ENCODE results near the gene MAP3K10. TPM values are rescaled to one million over a fixed set of nuclear protein-coding genes. Genes with fewer than 3 reads are reported as not detected.

Gene MAP3K10
- total and polyA plus RNA-seq, 2 of the 13 experiments (the other 11 are each of a cell fraction or from before 2014, with no cell fraction given): 3.4 to 5.0 TPM

DNA sequence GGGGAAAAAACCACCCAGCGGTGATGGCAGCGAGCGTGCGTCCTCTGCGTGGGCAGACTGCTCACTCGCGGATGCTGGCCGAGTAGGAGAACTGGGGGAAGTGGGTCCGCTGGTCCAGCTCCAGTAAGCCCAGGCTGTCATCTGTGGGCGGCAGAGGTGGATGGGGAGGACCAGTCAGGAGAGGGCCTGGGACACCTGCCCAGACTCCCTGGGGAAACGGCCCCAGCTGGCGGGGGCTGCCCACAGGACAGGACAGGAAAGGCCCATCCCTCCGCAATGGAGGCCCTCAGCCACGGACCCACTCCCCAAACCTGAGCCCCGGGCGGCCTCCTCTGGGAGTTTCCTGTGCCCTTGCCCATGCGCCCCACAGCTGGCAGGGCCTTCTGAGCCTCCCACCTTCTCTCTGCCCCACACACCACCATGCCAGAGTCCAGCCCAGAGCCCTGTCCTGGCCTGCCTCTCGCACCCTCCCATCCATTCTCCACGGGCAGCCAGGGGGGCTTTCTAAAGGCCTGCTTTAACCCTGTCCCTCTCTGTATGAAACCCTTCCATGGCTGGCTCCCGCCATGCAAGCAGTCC is 42.7 kb downstream of the MAP3K10 start:
- no peak for ATAC-seq
- intact Hi-C loops (cut with micrococcal nuclease; ENCODE audit: unreplicated experiment): no loop called here
- no peak for FAIRE-seq
- Histone ChIP-seq H3K9ac (ENCODE audit: insufficient read depth, low read depth, low read length) (no peak overlapping the region), H2AFZ (ENCODE audit: low read length) (no peak overlapping the region), H3K9me3 (ENCODE audit: low read length) (no peaks in the 10 kb centered on the region), H3K4me3 (replicated peaks in 1 of 3; ENCODE audit: insufficient read depth in 1 of 3, low read depth in 2 of 3, low read length in 3 of 3) (no peak overlapping the region), H3K27ac (ENCODE audit: extremely low read length, insufficient read depth, low read length) (no peak overlapping the region), H3K36me3 (replicated peaks in 1 of 2; ENCODE audit: control insufficient read depth in 1 of 2, insufficient read depth in 2 of 2, low read length in 2 of 2) (peaks cover 28 to 35% of the 10 kb centered on the region in 2 experiments; a peak in 4 of 5 replicates), H3K4me1 (ENCODE audit: insufficient read depth, low read length) (peaks cover 43% of the 10 kb centered on the region), H3K79me2 (ENCODE audit: insufficient read depth, low read length) (no peaks in the 10 kb centered on the region), H3K27me3 (ENCODE audit: control insufficient read depth in 1 of 2, insufficient read depth in 2 of 2, low read length in 2 of 2) (no peaks in the 10 kb centered on the region), H4K20me1 (ENCODE audit: insufficient read depth, low read length) (no peaks in the 10 kb centered on the region), H3K4me2 (ENCODE audit: low read depth, low read length) (no peak overlapping the region)
- BruUV-seq (replicated peaks): no TSS peak
- CTCF ChIA-PET (ENCODE audit: low intra/inter-chr PET ratio, low total read pairs): no interaction called here
- DNase-seq (ENCODE audit: low spot score): no peak
- 98% methylated on average over 12 of the region's 20 CpGs for WGBS (ENCODE audit: low lambda C conversion rate)
- TF ChIP-seq POLR2G (IDR thresholded peaks at IDR 0.05; ENCODE audit: low read depth, low read length): no peak
- TF ChIP-seq AGO2 (optimal IDR thresholded peaks at IDR 0.05; ENCODE audit: low read depth, low read length): peak; percentile 11
- peak; percentile 47 for TF ChIP-seq RBM22 (optimal IDR thresholded peaks at IDR 0.05; ENCODE audit: low read length)
- POLR2A ChIA-PET: no interaction called here
- in situ Hi-C loops (cut with HindIII; ENCODE audit: extremely low pct_ligation_motif_present, low pct_unique_long_range_greater_than_20kb): no loop called here

DNA sequence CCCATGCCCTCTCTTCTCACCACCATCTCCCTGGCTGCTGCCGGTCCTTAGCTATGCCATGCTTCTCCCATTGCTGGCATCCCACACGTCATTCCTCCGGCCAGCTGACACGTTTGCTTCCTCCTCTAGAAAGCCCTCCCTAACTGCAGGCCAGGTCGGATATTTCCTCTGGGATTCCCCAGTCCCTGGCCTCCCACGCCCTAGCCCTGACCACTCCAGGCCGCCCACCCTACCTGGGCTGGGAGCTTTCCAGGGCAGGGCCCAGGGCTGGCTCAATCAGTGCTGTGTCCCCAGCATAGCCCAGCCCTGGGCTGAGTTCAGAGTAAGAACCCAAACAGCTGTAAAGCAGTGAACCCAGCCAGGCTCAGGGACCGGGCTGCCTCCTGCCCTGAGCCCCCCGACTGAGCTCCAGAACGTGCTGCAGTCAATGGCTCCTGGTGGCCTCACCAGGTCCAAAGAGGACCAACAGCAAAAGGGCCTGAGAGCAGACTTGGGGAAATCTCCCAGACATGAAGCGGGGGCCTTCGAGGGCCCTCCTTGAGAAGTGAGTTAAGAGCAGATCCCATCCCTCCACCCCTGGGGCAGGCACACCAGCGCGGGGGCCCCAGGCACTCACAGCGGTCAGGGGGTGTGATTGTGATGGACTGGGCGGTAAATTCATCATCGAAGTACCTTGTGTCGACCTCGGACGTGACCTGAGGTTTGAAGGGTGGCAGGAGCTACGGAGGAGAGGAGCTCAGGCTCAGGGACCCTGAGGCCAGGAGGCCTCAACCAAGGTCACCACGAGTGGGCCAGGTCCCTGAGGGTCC is 43.4 kb downstream of the MAP3K10 start:
- FAIRE-seq: no peak
- DNase-seq (ENCODE audit: low spot score): no peak
- H3K27ac ChIP-seq (ENCODE audit: extremely low read length, insufficient read depth, low read length): no peak overlapping the region
- H3K9me3 ChIP-seq (ENCODE audit: low read length): no peaks in the 10 kb centered on the region
- CTCF ChIA-PET (ENCODE audit: low intra/inter-chr PET ratio, low total read pairs): no interaction called here
- TF ChIP-seq, protein P1, sequence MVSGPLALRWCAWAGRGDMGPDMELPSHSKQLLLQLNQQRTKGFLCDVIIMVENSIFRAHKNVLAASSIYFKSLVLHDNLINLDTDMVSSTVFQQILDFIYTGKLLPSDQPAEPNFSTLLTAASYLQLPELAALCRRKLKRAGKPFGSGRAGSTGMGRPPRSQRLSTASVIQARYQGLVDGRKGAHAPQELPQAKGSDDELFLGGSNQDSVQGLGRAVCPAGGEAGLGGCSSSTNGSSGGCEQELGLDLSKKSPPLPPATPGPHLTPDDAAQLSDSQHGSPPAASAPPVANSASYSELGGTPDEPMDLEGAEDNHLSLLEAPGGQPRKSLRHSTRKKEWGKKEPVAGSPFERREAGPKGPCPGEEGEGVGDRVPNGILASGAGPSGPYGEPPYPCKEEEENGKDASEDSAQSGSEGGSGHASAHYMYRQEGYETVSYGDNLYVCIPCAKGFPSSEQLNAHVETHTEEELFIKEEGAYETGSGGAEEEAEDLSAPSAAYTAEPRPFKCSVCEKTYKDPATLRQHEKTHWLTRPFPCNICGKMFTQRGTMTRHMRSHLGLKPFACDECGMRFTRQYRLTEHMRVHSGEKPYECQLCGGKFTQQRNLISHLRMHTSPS (CRISPR knock-in tag; IDR thresholded peaks at IDR 0.05; ENCODE audit: low read depth): no peak
- TF ChIP-seq ZNF580 (CRISPR knock-in tag; IDR thresholded peaks at IDR 0.05; ENCODE audit: borderline replicate concordance, low read depth): no peak
- TF ChIP-seq SMARCE1 (IDR thresholded peaks at IDR 0.05; ENCODE audit: borderline replicate concordance): no peak
- no peak for TF ChIP-seq SNRNP70 (IDR thresholded peaks at IDR 0.05; ENCODE audit: low read depth, low read length)
- no peak for TF ChIP-seq ZNF782 (CRISPR knock-in tag; IDR thresholded peaks at IDR 0.05; ENCODE audit: borderline replicate concordance)
- TF ChIP-seq ISX (CRISPR knock-in tag; conservative IDR thresholded peaks at IDR 0.05): no peak
- no peak for TF ChIP-seq SRSF1 (optimal IDR thresholded peaks at IDR 0.05; ENCODE audit: low read depth, low read length)
- no peak for TF ChIP-seq ZFP62 (CRISPR knock-in tag; IDR thresholded peaks at IDR 0.05)
- TF ChIP-seq POLR2AphosphoS2 (IDR thresholded peaks at IDR 0.05; ENCODE audit: low read depth, low read length): no peak
- POLR2A ChIA-PET: no interaction called here
- intact Hi-C loops (cut with micrococcal nuclease; ENCODE audit: unreplicated experiment) (no loop called here), in situ Hi-C loops (cut with HindIII; ENCODE audit: extremely low pct_ligation_motif_present, low pct_unique_long_range_greater_than_20kb) (no loop called here)
- no peak overlapping the region for H3K9ac ChIP-seq (ENCODE audit: insufficient read depth, low read depth, low read length)
- H3K4me3 ChIP-seq (replicated peaks in 1 of 3; ENCODE audit: insufficient read depth in 1 of 3, low read depth in 2 of 3, low read length in 3 of 3): no peak overlapping the region
- H3K36me3 ChIP-seq (replicated peaks in 1 of 2; ENCODE audit: control insufficient read depth in 1 of 2, insufficient read depth in 2 of 2, low read length in 2 of 2): peaks cover 31 to 42% of the 10 kb centered on the region in 2 experiments; a peak in 4 of 5 replicates
- no peaks in the 10 kb centered on the region for H3K27me3 ChIP-seq (ENCODE audit: control insufficient read depth in 1 of 2, insufficient read depth in 2 of 2, low read length in 2 of 2)
- H2AFZ ChIP-seq (ENCODE audit: low read length): no peak overlapping the region
- H3K4me1 ChIP-seq (ENCODE audit: insufficient read depth, low read length): peaks cover 35% of the 10 kb centered on the region
- no peaks in the 10 kb centered on the region for H4K20me1 ChIP-seq (ENCODE audit: insufficient read depth, low read length)
- no peak for ATAC-seq
- H3K4me2 ChIP-seq (ENCODE audit: low read depth, low read length): no peak overlapping the region
- BruUV-seq (replicated peaks): no TSS peak
- 94% methylated on average over 14 of the region's 22 CpGs for WGBS (ENCODE audit: low lambda C conversion rate)
- no peaks in the 10 kb centered on the region for H3K79me2 ChIP-seq (ENCODE audit: insufficient read depth, low read length)

Data from HepG2 (cell line).